Adrenal gland (tissue), 12 donors: ENCODE data around the gene TEX2. TPM values are rescaled to one million over a fixed set of nuclear protein-coding genes. Genes with fewer than 3 reads are reported as not detected.
A peak's percentile ranks its signal among the peaks of the same experiment; 100 is the strongest.

ENCODE experiments used
- DNase-seq, 7 donors: peaks; one replicate each; pipeline ENCODE4 v3.0.0-alpha.2; 2019 to 2020
- H3K27ac ChIP-seq, 5 donors: fragments of 200-600 bp; sonication (generic) in 4 of 5; 1 replicate in 3 of 5; 2 replicates in 2 of 5; pipeline versions ENCODE4 v1.5.1 to v1.8.0; 2016 to 2020; ENCODE audit warnings: mild to moderate bottlenecking in 1 of 5
- H3K27me3 ChIP-seq: fragments of 200-600 bp; 2 replicates; pipeline ENCODE4 v1.8.0; 2021
- H3K36me3 ChIP-seq, 2 donors: fragments of 200-600 bp; replicated peaks in 1 of 2; 1 replicate in 1 of 2; 2 replicates in 1 of 2; pipeline versions ENCODE4 v1.5.1 to v1.8.0; 2018 to 2022
- H3K4me1 ChIP-seq, 2 donors: fragments of 200-600 bp; replicated peaks in 1 of 2; 1 replicate in 1 of 2; 2 replicates in 1 of 2; pipeline versions ENCODE4 v1.5.1 to v1.8.0; 2018 to 2021
- H3K4me3 ChIP-seq, 4 donors: fragments of 200-600 bp; sonication (generic) in 3 of 4; one replicate each; pipeline ENCODE4 v1.5.1; 2016 to 2018
- H3K9me3 ChIP-seq, 3 donors: fragments of 200-600 bp; sonication (generic) in 1 of 3; replicated peaks in 1 of 3; 1 replicate in 2 of 3; 2 replicates in 1 of 3; pipeline versions ENCODE4 v1.5.1 to v1.8.0; 2016 to 2021
- POLR2A ChIP-seq, 2 donors: fragments of 450-650 bp; IDR thresholded peaks; one replicate each; pipeline ENCODE4 v1.6.1; 2017; ENCODE audit warnings: antibody characterized with exemption in 2 of 2, mild to moderate bottlenecking in 2 of 2, moderate library complexity in 1 of 2
- WGBS, 4 donors: extraction: QIAGEN DNeasy Blood & Tissue Kit in 2 of 4; methylation state at CpG; one replicate each; pipeline versions ENCODE4 v1.1.5 to v1.1.7; 2013 to 2017; 5-methylcytosine and 5-hydroxymethylcytosine counted together
- intact Hi-C, 2 donors: fragments of 100-400 bp; cut with DNase I; formaldehyde crosslinking; loops; one replicate each; pipeline versions ENCODE4 v1.14.1 to v1.15.0; 2022 to 2023
- polyA plus RNA-seq, 3 donors: library from polyadenylated mRNA; stranded (reverse); fragments of 200-250 nt in 2 of 3; fragments of 350-450 nt in 1 of 3; fragmentation: Illumina TruSeq in 1 of 3; extraction: RNeasy Lipid Tissue Mini Kit (QIAGEN cat#74804) in 1 of 3; gene quantifications; one replicate each; pipeline ENCODE4 v1.2.3, GENCODE V29; 2013 to 2014
- total RNA-seq, 9 donors: library from RNA; depleted of rRNA in 4 of 9; stranded (reverse); fragments of >200 nt in 4 of 9; fragments of 120-200 nt in 1 of 9; fragmentation: NEBNext Ultra II Directional in 1 of 9; extraction: Animal tissue kit (Norgen Biotek cat#: 25700) in 1 of 9; gene quantifications; one replicate each; pipeline versions ENCODE4 v1.1.0 to v1.2.4, GENCODE V29; 2013 to 2023
- TF ChIP-seq, protein P1 (sequence below), 6 experiments: fragments of 450-650 bp in 4 of 6; fragments of 200-600 bp in 2 of 6; sonication (generic) in 1 of 6; IDR thresholded peaks; 1 replicate in 5 of 6; 2 replicates in 1 of 6; pipeline versions ENCODE4 v1.5.1 to v1.8.0; 2016 to 2021; ENCODE audit warnings: antibody characterized with exemption in 6 of 6, mild to moderate bottlenecking in 2 of 6, moderate library complexity in 1 of 6
- donor health status: healthy with polysubstance abuse.
- donor health status: Bipolar disorder and iron deficiency.
- donor health status: DM: yes; HTN: yes; CAD: no.
- donor health status: DM: no; HTN: no; CAD: no.
- donor health status: DM: no; HTN: no; CAD: no.
- donor health status: DM: yes; HTN: yes; CAD: no.

The TEX2 gene
- total and polyA plus RNA-seq, 12 donors: 12.0 to 91.5 (median 62.5) TPM

DNA sequence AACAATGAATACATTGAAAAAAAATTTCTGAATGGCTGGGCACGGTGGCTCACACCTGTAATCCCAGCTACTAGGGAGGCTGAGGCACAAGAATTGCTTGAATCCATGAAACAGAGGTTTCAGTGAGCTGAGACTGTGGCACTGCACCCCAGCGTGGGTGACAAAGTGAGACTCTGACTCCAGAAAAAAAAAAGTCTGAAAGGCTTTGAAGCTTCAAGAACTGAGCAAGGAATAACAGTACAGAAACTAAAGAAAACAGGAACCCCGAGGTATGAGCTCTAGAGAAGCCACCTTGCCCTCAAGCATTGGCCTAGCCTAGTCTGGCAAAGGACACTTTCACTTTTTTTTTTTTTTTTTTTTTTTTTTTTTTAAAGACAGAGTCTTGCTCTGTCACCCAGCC, 45.0 kb downstream of the TEX2 start:
- no peak for DNase-seq
- Histone ChIP-seq H3K27ac (no peak overlapping the region), H3K36me3 (peaks cover 0 to 6% of the 10 kb centered on the region in 2 donors), H3K9me3 (no peaks in the 10 kb centered on the region), H3K4me3 (no peak overlapping the region), H3K27me3 (no peaks in the 10 kb centered on the region), H3K4me1 (peaks cover 17 to 27% of the 10 kb centered on the region in 2 donors)
- intact Hi-C loops: no loop called here
- 75 to 84% (median 79%) methylated on average over 3 of the region's 3 CpGs for WGBS, 4 donors
- TF ChIP-seq, protein P1, sequence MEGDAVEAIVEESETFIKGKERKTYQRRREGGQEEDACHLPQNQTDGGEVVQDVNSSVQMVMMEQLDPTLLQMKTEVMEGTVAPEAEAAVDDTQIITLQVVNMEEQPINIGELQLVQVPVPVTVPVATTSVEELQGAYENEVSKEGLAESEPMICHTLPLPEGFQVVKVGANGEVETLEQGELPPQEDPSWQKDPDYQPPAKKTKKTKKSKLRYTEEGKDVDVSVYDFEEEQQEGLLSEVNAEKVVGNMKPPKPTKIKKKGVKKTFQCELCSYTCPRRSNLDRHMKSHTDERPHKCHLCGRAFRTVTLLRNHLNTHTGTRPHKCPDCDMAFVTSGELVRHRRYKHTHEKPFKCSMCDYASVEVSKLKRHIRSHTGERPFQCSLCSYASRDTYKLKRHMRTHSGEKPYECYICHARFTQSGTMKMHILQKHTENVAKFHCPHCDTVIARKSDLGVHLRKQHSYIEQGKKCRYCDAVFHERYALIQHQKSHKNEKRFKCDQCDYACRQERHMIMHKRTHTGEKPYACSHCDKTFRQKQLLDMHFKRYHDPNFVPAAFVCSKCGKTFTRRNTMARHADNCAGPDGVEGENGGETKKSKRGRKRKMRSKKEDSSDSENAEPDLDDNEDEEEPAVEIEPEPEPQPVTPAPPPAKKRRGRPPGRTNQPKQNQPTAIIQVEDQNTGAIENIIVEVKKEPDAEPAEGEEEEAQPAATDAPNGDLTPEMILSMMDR (IDR thresholded peaks at IDR 0.05): no peak
- no peak for TF ChIP-seq POLR2A (IDR thresholded peaks at IDR 0.05)

DNA sequence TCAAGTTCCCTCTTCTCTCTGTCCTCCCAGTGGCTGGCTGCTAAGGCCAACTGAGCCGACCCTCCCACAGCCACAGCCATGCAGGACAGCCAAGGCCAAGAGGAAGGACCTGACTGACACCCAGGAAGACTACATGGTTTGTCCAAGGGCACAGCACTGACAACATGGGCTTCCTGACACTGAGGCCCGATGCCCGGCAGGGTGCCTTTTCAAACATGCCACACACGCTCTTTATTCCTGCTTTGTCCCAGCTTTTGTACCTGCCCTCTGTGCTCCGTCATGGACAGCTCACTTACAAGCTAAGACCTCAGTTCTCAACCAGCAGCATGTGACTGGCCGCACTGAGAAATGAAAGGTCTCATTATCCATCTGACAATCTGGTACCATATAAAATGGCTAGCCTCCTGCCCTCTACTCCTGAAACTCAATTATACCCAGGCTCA, 45.8 kb downstream of the TEX2 start:
- H3K4me1 ChIP-seq: peaks cover 17 to 27% of the 10 kb centered on the region in 2 donors
- 56 to 63% (median 58%) methylated on average over 5 to 6 of the region's 6 CpGs for WGBS, 4 donors

GRCh38 chr17:64216338-64217248, 46.5 kb downstream of the TEX2 start:
- Histone ChIP-seq H3K9me3 (no peaks in the 10 kb centered on the region), H3K4me1 (peaks cover 17 to 27% of the 10 kb centered on the region in 2 donors), H3K27me3 (no peaks in the 10 kb centered on the region), H3K4me3 (no peak overlapping the region), H3K36me3 (peaks cover 0 to 14% of the 10 kb centered on the region in 2 donors), H3K27ac (peak overlapping the region in 3 of 5 donors; percentile 51 to 70 (median 69))
- peak in 5 of 7 donors; percentile 25 to 50 (median 41) for DNase-seq
- intact Hi-C loops: no loop called here
- whole genome bisulfite sequencing, 4 donors: 49 to 66% (median 55%) methylated on average over 10 to 11 of the region's 11 CpGs
- TF ChIP-seq POLR2A (IDR thresholded peaks at IDR 0.05): no peak
- TF ChIP-seq, protein P1 (IDR thresholded peaks at IDR 0.05): no peak

More for the DNA sequence above, 45.8 kb downstream of the TEX2 start:
- intact Hi-C loops: no loop called here
- Histone ChIP-seq H3K27me3 (no peaks in the 10 kb centered on the region), H3K4me3 (no peak overlapping the region), H3K27ac (peak overlapping the region in 3 of 5 donors; percentile 4 to 70 (median 69)), H3K9me3 (no peaks in the 10 kb centered on the region), H3K36me3 (peaks cover 0 to 13% of the 10 kb centered on the region in 2 donors)
- no peak for TF ChIP-seq POLR2A (IDR thresholded peaks at IDR 0.05)
- TF ChIP-seq, protein P1 (IDR thresholded peaks at IDR 0.05): no peak
- DNase-seq: peak in 3 of 7 donors; percentile 24 to 29 (median 25)

DNA sequence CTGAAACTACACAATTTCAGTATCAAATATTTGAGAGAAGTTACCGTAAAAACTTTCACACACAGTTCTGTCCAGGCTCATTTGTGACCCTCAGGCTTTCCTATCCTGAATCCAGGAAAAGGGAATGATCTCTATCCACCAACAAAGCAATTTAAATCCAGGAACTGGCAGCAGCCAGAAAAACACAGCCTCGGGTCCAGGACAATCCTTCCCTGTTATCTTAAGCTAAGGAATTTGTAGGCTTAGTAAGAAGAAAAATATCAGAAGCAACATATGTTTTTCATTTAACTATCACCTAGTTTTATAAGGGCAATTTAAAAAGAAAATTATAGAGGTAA, 47.1 kb downstream of the TEX2 start:
- DNase-seq: no peak
- intact Hi-C loops: no loop called here
- 44 to 64% (median 50%) methylated on average over 2 of the region's 2 CpGs for whole genome bisulfite sequencing, 4 donors

More for the DNA sequence above, 47.1 kb downstream of the TEX2 start:
- Histone ChIP-seq H3K27ac (peak overlapping the region in 3 of 5 donors; percentile 40 to 69 (median 51)), H3K36me3 (peaks cover 0 to 14% of the 10 kb centered on the region in 2 donors), H3K4me1 (peaks cover 17 to 27% of the 10 kb centered on the region in 2 donors), H3K9me3 (no peaks in the 10 kb centered on the region), H3K4me3 (no peak overlapping the region), H3K27me3 (no peaks in the 10 kb centered on the region)
- TF ChIP-seq, protein P1 (IDR thresholded peaks at IDR 0.05): no peak
- no peak for TF ChIP-seq POLR2A (IDR thresholded peaks at IDR 0.05)
